Measurements from ENCODE around the gene NKD1.

The NKD1 gene

GRCh38 chr16:50634090-50634489 lies 85.9 kb downstream of the NKD1 start:
- no peak for DNase-seq

GRCh38 chr16:50634947-50635346 lies 86.8 kb downstream of the NKD1 start:
- no peak for DNase-seq

- no peak for DNase-seq
These were observed 87.6 kb downstream of the NKD1 start for GRCh38 chr16:50635505-50636392.

GRCh38 chr16:50636753-50637374 lies 88.7 kb downstream of the NKD1 start:
- DNase-seq, result no peak

GRCh38 chr16:50637716-50638602 lies 89.8 kb downstream of the NKD1 start:
- no peak for DNase-seq

GRCh38 chr16:50638816-50639670 lies 90.8 kb downstream of the NKD1 start:
- DNase-seq, result no peak

GRCh38 chr16:50640391-50640790 lies 92.2 kb downstream of the NKD1 start:
- no peak for DNase-seq

GRCh38 chr16:50640919-50641817 lies 93.0 kb downstream of the NKD1 start:
- DNase-seq, result no peak

- no peak for DNase-seq
These were observed 93.6 kb downstream of the NKD1 start for GRCh38 chr16:50641818-50642187.

- DNase-seq, result no peak
These were observed 94.2 kb downstream of the NKD1 start for GRCh38 chr16:50642349-50642748.

- no peak for DNase-seq
These were observed 95.0 kb downstream of the NKD1 start for GRCh38 chr16:50643192-50643591.

- no peak for DNase-seq
These were observed 96.0 kb downstream of the NKD1 start for GRCh38 chr16:50644245-50644644.

GRCh38 chr16:50644729-50645128 lies 96.5 kb downstream of the NKD1 start:
- DNase-seq, result no peak

GRCh38 chr16:50645563-50646220 lies 97.5 kb downstream of the NKD1 start:
- no peak for DNase-seq

GRCh38 chr16:50646345-50646744 lies 98.1 kb downstream of the NKD1 start:
- DNase-seq, result no peak

GRCh38 chr16:50651835-50652438 lies 103.7 kb downstream of the NKD1 start:
- no peak for DNase-seq

GRCh38 chr16:50652836-50653425 lies 104.7 kb downstream of the NKD1 start:
- DNase-seq, result no peak

GRCh38 chr16:50653633-50654519 lies 105.7 kb downstream of the NKD1 start:
- no peak for DNase-seq

- no peak for DNase-seq
These were observed 107.4 kb downstream of the NKD1 start for GRCh38 chr16:50655558-50656055.

All from SW 1271 (cell line).